Activated naive CD8-positive, alpha-beta T cell treated with anti-CD3 and anti-CD28 coated beads for 36 hours (primary cell): ENCODE measurements around the gene SBNO1. TPM values are rescaled to one million over a fixed set of nuclear protein-coding genes. Genes with fewer than 3 reads are reported as not detected.
"Not testable (repeated sequence)": the region's sequence is repeated elsewhere in the genome, so short reads cannot be mapped to it uniquely, and the experiment has no call there.

Source experiments
- DNase-seq: peaks from one replicate; pipeline ENCODE4 v3.0.0; 2021
- H3K27ac Mint-ChIP-seq: one replicate; pipeline ENCODE4 v1.8.0; 2022; ENCODE audit warnings: mild to moderate bottlenecking, moderate library complexity, mixed read lengths
- H3K27me3 Mint-ChIP-seq: one replicate; pipeline ENCODE4 v1.8.0; 2022; ENCODE audit warnings: mild to moderate bottlenecking, mixed read lengths
- H3K36me3 Mint-ChIP-seq: one replicate; pipeline ENCODE4 v1.8.0; 2021; ENCODE audit warnings: mild to moderate bottlenecking, mixed read lengths
- H3K4me1 Mint-ChIP-seq: one replicate; pipeline ENCODE4 v1.8.0; 2021; ENCODE audit warnings: mixed read lengths
- H3K4me3 Mint-ChIP-seq: one replicate; pipeline ENCODE4 v1.8.0; 2022; ENCODE audit warnings: mild to moderate bottlenecking, moderate library complexity, mixed read lengths
- H3K9me3 Mint-ChIP-seq: one replicate; pipeline ENCODE4 v1.8.0; 2022; ENCODE audit warnings: mixed read lengths
- total RNA-seq, 2 experiments: library from RNA; stranded (reverse); gene quantifications; one replicate each; pipeline ENCODE4 v1.2.3, GENCODE V29; 2021

SBNO1 gene
- total RNA-seq, 2 experiments from 2014 or later = 50.8 to 50.9 TPM

GRCh38 chr12:123261196-123261595, 103.5 kb downstream of the SBNO1 start:
- Mint-ChIP-seq H3K4me1 (peaks cover 4% of the 10 kb centered on the region), H3K4me3 (no peak overlapping the region), H3K36me3 (peaks cover 31% of the 10 kb centered on the region), H3K27me3 (no peaks in the 10 kb centered on the region), H3K9me3 (no peaks in the 10 kb centered on the region), H3K27ac (no peak overlapping the region)
- DNase-seq = no peak

GRCh38 chr12:123260081-123260480, 104.6 kb downstream of the SBNO1 start:
- Mint-ChIP-seq H3K36me3 (peaks cover 30% of the 10 kb centered on the region), H3K9me3 (no peaks in the 10 kb centered on the region)

GRCh38 chr12:123258593-123258992, 106.1 kb downstream of the SBNO1 start:
- no peak for DNase-seq

More at GRCh38 chr12:123260081-123260480, 104.6 kb downstream of the SBNO1 start:
- H3K27ac Mint-ChIP-seq = no peak overlapping the region
- no peak overlapping the region for H3K4me3 Mint-ChIP-seq
- no peak for DNase-seq
- H3K27me3 Mint-ChIP-seq = no peaks in the 10 kb centered on the region
- H3K4me1 Mint-ChIP-seq = peaks cover 9% of the 10 kb centered on the region

GRCh38 chr12:123254853-123255446, 109.7 kb downstream of the SBNO1 start:
- H3K27ac Mint-ChIP-seq = peak overlapping the region; percentile 82
- no peaks in the 10 kb centered on the region for H3K9me3 Mint-ChIP-seq
- peaks cover 34% of the 10 kb centered on the region for H3K36me3 Mint-ChIP-seq
- no peak overlapping the region for H3K4me3 Mint-ChIP-seq
- no peaks in the 10 kb centered on the region for H3K27me3 Mint-ChIP-seq
- H3K4me1 Mint-ChIP-seq = peaks cover 41% of the 10 kb centered on the region
- DNase-seq = no peak

More at GRCh38 chr12:123258593-123258992, 106.1 kb downstream of the SBNO1 start:
- no peaks in the 10 kb centered on the region for H3K27me3 Mint-ChIP-seq
- no peak overlapping the region for H3K27ac Mint-ChIP-seq
- H3K4me3 Mint-ChIP-seq = no peak overlapping the region
- no peaks in the 10 kb centered on the region for H3K9me3 Mint-ChIP-seq
- H3K4me1 Mint-ChIP-seq = peaks cover 23% of the 10 kb centered on the region
- peaks cover 36% of the 10 kb centered on the region for H3K36me3 Mint-ChIP-seq

GRCh38 chr12:123253641-123254459, 110.8 kb downstream of the SBNO1 start:
- no peak overlapping the region for H3K4me3 Mint-ChIP-seq
- peak overlapping the region; percentile 82 for H3K27ac Mint-ChIP-seq
- no peaks in the 10 kb centered on the region for H3K27me3 Mint-ChIP-seq
- peaks cover 39% of the 10 kb centered on the region for H3K36me3 Mint-ChIP-seq
- peaks cover 44% of the 10 kb centered on the region for H3K4me1 Mint-ChIP-seq
- DNase-seq = no peak
- H3K9me3 Mint-ChIP-seq = no peaks in the 10 kb centered on the region

- Mint-ChIP-seq H3K36me3 (peaks cover 50% of the 10 kb centered on the region), H3K4me1 (peaks cover 51% of the 10 kb centered on the region)
- not testable (repeated sequence) for H3K27ac Mint-ChIP-seq, H3K27me3 Mint-ChIP-seq, H3K4me3 Mint-ChIP-seq, H3K9me3 Mint-ChIP-seq, DNase-seq
Observed at GRCh38 chr12:123252365-123252764, 112.3 kb downstream of the SBNO1 start.

GRCh38 chr12:123251403-123252076, 113.1 kb downstream of the SBNO1 start:
- peaks cover 57% of the 10 kb centered on the region for H3K4me1 Mint-ChIP-seq
- DNase-seq = no peak
- peak overlapping the region; percentile 71 for H3K27ac Mint-ChIP-seq
- no peaks in the 10 kb centered on the region for H3K27me3 Mint-ChIP-seq
- H3K36me3 Mint-ChIP-seq = peaks cover 50% of the 10 kb centered on the region
- no peak overlapping the region for H3K4me3 Mint-ChIP-seq
- H3K9me3 Mint-ChIP-seq = no peaks in the 10 kb centered on the region

GRCh38 chr12:123250471-123251383, 113.9 kb downstream of the SBNO1 start:
- H3K9me3 Mint-ChIP-seq = no peaks in the 10 kb centered on the region
- DNase-seq = no peak
- H3K4me1 Mint-ChIP-seq = peaks cover 53% of the 10 kb centered on the region
- H3K4me3 Mint-ChIP-seq = no peak overlapping the region
- no peaks in the 10 kb centered on the region for H3K27me3 Mint-ChIP-seq
- H3K27ac Mint-ChIP-seq = peak overlapping the region; percentile 71
- peaks cover 49% of the 10 kb centered on the region for H3K36me3 Mint-ChIP-seq

- not testable (repeated sequence) for H3K27ac Mint-ChIP-seq, H3K27me3 Mint-ChIP-seq, DNase-seq, H3K4me3 Mint-ChIP-seq, H3K9me3 Mint-ChIP-seq
- peaks cover 51% of the 10 kb centered on the region for H3K36me3 Mint-ChIP-seq
- peaks cover 50% of the 10 kb centered on the region for H3K4me1 Mint-ChIP-seq
Observed at GRCh38 chr12:123248996-123249741, 115.5 kb downstream of the SBNO1 start.

GRCh38 chr12:123248129-123248528, 116.5 kb downstream of the SBNO1 start:
- not testable (repeated sequence) for DNase-seq, H3K27me3 Mint-ChIP-seq, H3K9me3 Mint-ChIP-seq
- peak overlapping the region; percentile 75 for H3K27ac Mint-ChIP-seq
- peak overlapping the region; percentile 22 for H3K4me3 Mint-ChIP-seq
- peaks cover 42% of the 10 kb centered on the region for H3K36me3 Mint-ChIP-seq
- H3K4me1 Mint-ChIP-seq = peaks cover 44% of the 10 kb centered on the region

GRCh38 chr12:123245678-123246077, 119.0 kb downstream of the SBNO1 start:
- H3K9me3 Mint-ChIP-seq = no peaks in the 10 kb centered on the region
- H3K27me3 Mint-ChIP-seq = no peaks in the 10 kb centered on the region
- H3K27ac Mint-ChIP-seq = peak overlapping the region; percentile 2
- H3K4me1 Mint-ChIP-seq = peaks cover 48% of the 10 kb centered on the region
- no peak overlapping the region for H3K4me3 Mint-ChIP-seq
- no peak for DNase-seq
- peaks cover 63% of the 10 kb centered on the region for H3K36me3 Mint-ChIP-seq

GRCh38 chr12:123243671-123244262, 120.9 kb downstream of the SBNO1 start:
- no peak for DNase-seq
- Mint-ChIP-seq H3K27me3 (no peaks in the 10 kb centered on the region), H3K27ac (peak overlapping the region; percentile 63)

GRCh38 chr12:123242116-123242904, 122.3 kb downstream of the SBNO1 start:
- H3K27ac Mint-ChIP-seq = peak overlapping the region; percentile 75
- no peak overlapping the region for H3K4me3 Mint-ChIP-seq
- H3K36me3 Mint-ChIP-seq = peaks cover 54% of the 10 kb centered on the region
- no peaks in the 10 kb centered on the region for H3K9me3 Mint-ChIP-seq
- H3K4me1 Mint-ChIP-seq = peaks cover 45% of the 10 kb centered on the region
- no peak for DNase-seq
- no peaks in the 10 kb centered on the region for H3K27me3 Mint-ChIP-seq

More at GRCh38 chr12:123243671-123244262, 120.9 kb downstream of the SBNO1 start:
- Mint-ChIP-seq H3K36me3 (peaks cover 59% of the 10 kb centered on the region), H3K9me3 (no peaks in the 10 kb centered on the region), H3K4me3 (no peak overlapping the region), H3K4me1 (peaks cover 42% of the 10 kb centered on the region)
